HEK293 (cell line): ENCODE results near the gene STX16.

Experiments
- CTCF ChIA-PET: fragments of 350-600 bp; formaldehyde crosslinking; extraction: SDS; loops from one replicate; lab custom pipeline; 2021; ENCODE audit warnings: antibody characterized with exemption; lab: Yijun Ruan, JAX
- POLR2A ChIA-PET: fragments of 300-600 bp; formaldehyde crosslinking; extraction: SDS; loops from one replicate; lab custom pipeline; 2020; ENCODE audit warnings: antibody characterized with exemption, inconsistent platforms; lab: Yijun Ruan, JAX
- H3K27ac ChIP-seq: fragments of 200-500 bp; sonication (Bioruptor generic); 2 replicates; pipeline ENCODE4 v1.5.1; 2014; ENCODE audit warnings: low read depth, low read length, control low read depth, inconsistent platforms; ENCODE audit errors: extremely low read depth
- H3K36me3 ChIP-seq, 2 experiments: fragments of 200-500 bp in 1 of 2; sonication (Bioruptor generic) in 1 of 2; 1 replicate in 1 of 2; 2 replicates in 1 of 2; pipeline ENCODE4 v1.5.1; 2014 to 2017; ENCODE audit warnings: inconsistent platforms in 2 of 2, low read length in 2 of 2; ENCODE audit not compliant: control insufficient read depth in 2 of 2, insufficient read depth in 1 of 2
- H3K4me1 ChIP-seq: fragments of 200-500 bp; sonication (Bioruptor generic); 2 replicates; pipeline ENCODE4 v1.5.1; 2014; ENCODE audit warnings: mild to moderate bottlenecking, low read length, inconsistent platforms; ENCODE audit not compliant: control insufficient read depth, insufficient read depth
- H3K4me3 ChIP-seq: 2 replicates; pipeline ENCODE4 v1.5.1; 2011; ENCODE audit warnings: low read depth, mild to moderate bottlenecking, control low read depth, low read length, moderate library complexity
- H3K9me3 ChIP-seq: fragments of 200-500 bp; sonication (Bioruptor generic); 2 replicates; pipeline ENCODE4 v1.5.1; 2014; ENCODE audit warnings: low read depth, low read length, inconsistent platforms; ENCODE audit not compliant: control insufficient read depth, insufficient read depth
- KLF10 ChIP-seq: fragments of 450-650 bp; IDR thresholded peaks from 2 replicates; pipeline ENCODE4 v1.5.1; 2018; ENCODE audit warnings: missing biosample characterization, mild to moderate bottlenecking, missing genetic modification characterization
- KLF16 ChIP-seq: fragments of 450-650 bp; formaldehyde crosslinking; IDR thresholded peaks from 2 replicates; pipeline ENCODE4 v1.5.1; 2017; ENCODE audit warnings: missing biosample characterization, missing genetic modification characterization
- MZF1 ChIP-seq: fragments of 450-650 bp; formaldehyde crosslinking; IDR thresholded peaks from 2 replicates; pipeline ENCODE4 v1.5.1; 2017; ENCODE audit warnings: missing biosample characterization, missing genetic modification characterization, borderline replicate concordance
- RBAK ChIP-seq: fragments of 450-650 bp; formaldehyde crosslinking; IDR thresholded peaks from 2 replicates; pipeline ENCODE4 v1.5.1; 2016; ENCODE audit warnings: missing biosample characterization, missing genetic modification characterization
- SALL2 ChIP-seq: fragments of 450-650 bp; formaldehyde crosslinking; IDR thresholded peaks from 2 replicates; pipeline ENCODE4 v1.5.0; 2017; ENCODE audit warnings: missing biosample characterization, mild to moderate bottlenecking, missing genetic modification characterization, borderline replicate concordance
- SP2 ChIP-seq: fragments of 450-650 bp; formaldehyde crosslinking; IDR thresholded peaks from 2 replicates; pipeline ENCODE4 v1.5.1; 2016; ENCODE audit warnings: missing biosample characterization, missing genetic modification characterization
- SP3 ChIP-seq: fragments of 450-650 bp; formaldehyde crosslinking; IDR thresholded peaks from 2 replicates; pipeline ENCODE4 v1.5.1; 2016; ENCODE audit warnings: missing biosample characterization, missing genetic modification characterization
- TCF7L2 ChIP-seq: IDR thresholded peaks from 2 replicates; pipeline ENCODE4 v1.6.1; 2011; ENCODE audit warnings: low read depth, mild to moderate bottlenecking, inconsistent platforms, low read length, moderate library complexity, borderline replicate concordance
- ZBTB20 ChIP-seq: fragments of 450-650 bp; formaldehyde crosslinking; IDR thresholded peaks from 2 replicates; pipeline ENCODE4 v1.5.1; 2016; ENCODE audit warnings: missing biosample characterization, missing genetic modification characterization
- ZBTB48 ChIP-seq: fragments of 450-650 bp; formaldehyde crosslinking; IDR thresholded peaks from 2 replicates; pipeline ENCODE4 v1.5.1; 2016; ENCODE audit warnings: missing biosample characterization, missing genetic modification characterization
- ZNF112 ChIP-seq: fragments of 450-650 bp; formaldehyde crosslinking; IDR thresholded peaks from 2 replicates; pipeline ENCODE4 v1.5.0; 2017; ENCODE audit warnings: missing biosample characterization, missing genetic modification characterization
- ZNF121 ChIP-seq: fragments of 450-650 bp; formaldehyde crosslinking; IDR thresholded peaks from 2 replicates; pipeline ENCODE4 v1.5.1; 2016; ENCODE audit warnings: missing biosample characterization, missing genetic modification characterization
- ZNF155 ChIP-seq: fragments of 450-650 bp; formaldehyde crosslinking; IDR thresholded peaks from 2 replicates; pipeline ENCODE4 v1.5.1; 2016; ENCODE audit warnings: missing biosample characterization, missing genetic modification characterization
- ZNF16 ChIP-seq: fragments of 450-650 bp; formaldehyde crosslinking; IDR thresholded peaks from 2 replicates; pipeline ENCODE4 v1.5.1; 2016; ENCODE audit warnings: low read depth, missing biosample characterization, missing genetic modification characterization
- ZNF266 ChIP-seq: fragments of 450-650 bp; formaldehyde crosslinking; IDR thresholded peaks from 2 replicates; pipeline ENCODE4 v1.5.1; 2016; ENCODE audit warnings: missing biosample characterization, missing genetic modification characterization, low read depth
- ZNF292 ChIP-seq: fragments of 450-650 bp; formaldehyde crosslinking; IDR thresholded peaks from 2 replicates; pipeline ENCODE4 v1.5.1; 2016; ENCODE audit warnings: low read depth, missing biosample characterization, missing genetic modification characterization, borderline replicate concordance
- ZNF302 ChIP-seq: fragments of 450-650 bp; formaldehyde crosslinking; IDR thresholded peaks from 2 replicates; pipeline ENCODE4 v1.5.1; 2016; ENCODE audit warnings: missing biosample characterization, missing genetic modification characterization, low read depth
- ZNF473 ChIP-seq: fragments of 450-650 bp; formaldehyde crosslinking; IDR thresholded peaks from 2 replicates; pipeline ENCODE4 v1.5.1; 2017; ENCODE audit warnings: missing biosample characterization, missing genetic modification characterization
- ZNF571 ChIP-seq: fragments of 450-650 bp; formaldehyde crosslinking; IDR thresholded peaks from 2 replicates; pipeline ENCODE4 v1.5.0; 2017; ENCODE audit warnings: missing biosample characterization, missing genetic modification characterization
- ZNF623 ChIP-seq: fragments of 450-650 bp; formaldehyde crosslinking; IDR thresholded peaks from 2 replicates; pipeline ENCODE4 v1.5.1; 2016; ENCODE audit warnings: missing biosample characterization, missing genetic modification characterization
- ZNF660 ChIP-seq: fragments of 450-650 bp; IDR thresholded peaks from 2 replicates; pipeline ENCODE4 v1.5.1; 2018; ENCODE audit warnings: missing biosample characterization, mild to moderate bottlenecking, missing genetic modification characterization
- ZNF785 ChIP-seq: fragments of 450-650 bp; formaldehyde crosslinking; IDR thresholded peaks from 2 replicates; pipeline ENCODE4 v1.5.1; 2016; ENCODE audit warnings: missing biosample characterization, missing genetic modification characterization
- ZSCAN23 ChIP-seq: fragments of 450-650 bp; formaldehyde crosslinking; IDR thresholded peaks from 2 replicates; pipeline ENCODE4 v1.5.1; 2016; ENCODE audit warnings: missing biosample characterization, missing genetic modification characterization
- TF ChIP-seq, protein P1 (sequence below): fragments of 450-650 bp; formaldehyde crosslinking; IDR thresholded peaks from 2 replicates; pipeline ENCODE4 v1.5.1; 2016; ENCODE audit warnings: missing biosample characterization, missing genetic modification characterization
- TF ChIP-seq, protein P2 (sequence below): fragments of 450-650 bp; formaldehyde crosslinking; IDR thresholded peaks from 2 replicates; pipeline ENCODE4 v1.5.1; 2017; ENCODE audit warnings: missing biosample characterization, missing genetic modification characterization
- TF ChIP-seq, protein P3 (sequence below): fragments of 450-650 bp; formaldehyde crosslinking; IDR thresholded peaks from 2 replicates; pipeline ENCODE4 v1.5.1; 2016; ENCODE audit warnings: missing biosample characterization, missing genetic modification characterization

STX16 gene

DNA sequence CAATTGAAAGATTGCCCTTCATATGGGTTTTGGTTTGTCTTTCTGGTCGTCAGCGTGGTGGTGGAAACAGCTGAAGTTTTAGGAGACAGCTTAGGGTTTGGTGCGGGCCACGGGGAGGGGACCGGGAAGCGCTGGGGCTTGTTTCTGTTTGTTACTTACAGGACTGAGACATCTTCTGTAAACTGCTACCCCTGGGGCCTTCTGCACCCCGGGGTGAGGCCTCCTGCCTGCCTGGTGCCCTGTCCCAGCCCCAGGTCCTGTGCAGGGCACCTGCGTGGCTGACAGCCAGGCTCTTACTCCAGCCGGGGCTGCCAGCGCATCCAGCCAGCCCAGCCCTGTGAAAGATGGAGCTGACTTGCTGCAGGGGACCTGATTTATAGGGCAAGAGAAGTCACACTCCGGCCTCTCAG is 64.3 kb downstream of the STX16 start:
- ChIA-PET CTCF (no interaction called here), POLR2A (no interaction called here)
- no peak overlapping the region for H3K27ac ChIP-seq
- no peak for TF ChIP-seq ZNF623 (tag by site-specific recombination)
- TF ChIP-seq ZNF473 (tag by site-specific recombination), result no peak
- TF ChIP-seq SP3 (tag by site-specific recombination), result no peak
- TF ChIP-seq, protein P1, sequence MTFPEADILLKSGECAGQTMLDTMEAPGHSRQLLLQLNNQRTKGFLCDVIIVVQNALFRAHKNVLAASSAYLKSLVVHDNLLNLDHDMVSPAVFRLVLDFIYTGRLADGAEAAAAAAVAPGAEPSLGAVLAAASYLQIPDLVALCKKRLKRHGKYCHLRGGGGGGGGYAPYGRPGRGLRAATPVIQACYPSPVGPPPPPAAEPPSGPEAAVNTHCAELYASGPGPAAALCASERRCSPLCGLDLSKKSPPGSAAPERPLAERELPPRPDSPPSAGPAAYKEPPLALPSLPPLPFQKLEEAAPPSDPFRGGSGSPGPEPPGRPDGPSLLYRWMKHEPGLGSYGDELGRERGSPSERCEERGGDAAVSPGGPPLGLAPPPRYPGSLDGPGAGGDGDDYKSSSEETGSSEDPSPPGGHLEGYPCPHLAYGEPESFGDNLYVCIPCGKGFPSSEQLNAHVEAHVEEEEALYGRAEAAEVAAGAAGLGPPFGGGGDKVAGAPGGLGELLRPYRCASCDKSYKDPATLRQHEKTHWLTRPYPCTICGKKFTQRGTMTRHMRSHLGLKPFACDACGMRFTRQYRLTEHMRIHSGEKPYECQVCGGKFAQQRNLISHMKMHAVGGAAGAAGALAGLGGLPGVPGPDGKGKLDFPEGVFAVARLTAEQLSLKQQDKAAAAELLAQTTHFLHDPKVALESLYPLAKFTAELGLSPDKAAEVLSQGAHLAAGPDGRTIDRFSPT (tag by site-specific recombination), result no peak
- no peak for TF ChIP-seq ZNF571 (tag by site-specific recombination)
- 0 out of 2 replicates have a peak, but pooled peaks have one; percentile 14 for TF ChIP-seq ZNF266 (tag by site-specific recombination)
- H3K4me1 ChIP-seq, result no peaks in the 10 kb centered on the region
- no peak overlapping the region for H3K4me3 ChIP-seq
- H3K9me3 ChIP-seq, result no peaks in the 10 kb centered on the region
- H3K36me3 ChIP-seq, result no peaks in the 10 kb centered on the region

DNA sequence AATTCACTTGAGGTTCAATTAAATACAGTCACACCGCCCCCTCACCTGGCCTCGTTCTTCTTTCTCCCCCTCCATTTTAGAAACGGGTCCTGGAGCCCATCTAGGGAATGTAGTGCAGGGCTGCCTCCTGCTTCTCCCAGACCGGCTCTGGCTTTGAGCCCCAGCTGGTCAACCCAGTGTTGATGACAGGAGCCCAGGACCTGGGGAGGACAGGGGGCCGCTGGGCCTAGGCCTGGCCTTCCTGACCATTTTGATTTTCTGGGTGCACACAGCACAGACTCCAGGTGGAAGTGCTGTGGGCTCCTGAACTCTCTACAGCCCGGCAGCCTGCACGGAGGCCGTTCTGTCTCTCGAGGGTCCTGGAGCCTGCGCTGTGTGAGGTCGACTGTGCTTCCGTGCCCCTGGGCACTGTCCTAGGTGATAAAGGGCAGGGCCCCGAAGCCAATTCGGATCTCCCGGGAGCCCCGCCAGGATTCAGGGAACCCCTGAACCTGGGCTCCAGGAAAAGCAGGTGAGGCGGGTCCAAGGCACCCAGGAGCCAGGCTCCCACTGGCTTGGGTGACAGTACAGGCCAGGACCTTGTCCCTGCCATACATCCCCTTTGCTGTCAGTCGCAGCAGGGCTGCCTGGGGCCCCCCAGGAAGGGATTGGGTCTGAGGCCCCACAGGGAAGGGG is 64.9 kb downstream of the STX16 start:
- no peaks in the 10 kb centered on the region for H3K9me3 ChIP-seq
- H3K27ac ChIP-seq, result no peak overlapping the region
- no peak for TF ChIP-seq ZNF660
- TF ChIP-seq ZNF16 (tag by site-specific recombination), result no peak
- TF ChIP-seq SALL2 (tag by site-specific recombination), result no peak
- no peaks in the 10 kb centered on the region for H3K36me3 ChIP-seq
- no peaks in the 10 kb centered on the region for H3K4me1 ChIP-seq
- ChIA-PET POLR2A (no interaction called here), CTCF (no interaction called here)
- no peak overlapping the region for H3K4me3 ChIP-seq

DNA sequence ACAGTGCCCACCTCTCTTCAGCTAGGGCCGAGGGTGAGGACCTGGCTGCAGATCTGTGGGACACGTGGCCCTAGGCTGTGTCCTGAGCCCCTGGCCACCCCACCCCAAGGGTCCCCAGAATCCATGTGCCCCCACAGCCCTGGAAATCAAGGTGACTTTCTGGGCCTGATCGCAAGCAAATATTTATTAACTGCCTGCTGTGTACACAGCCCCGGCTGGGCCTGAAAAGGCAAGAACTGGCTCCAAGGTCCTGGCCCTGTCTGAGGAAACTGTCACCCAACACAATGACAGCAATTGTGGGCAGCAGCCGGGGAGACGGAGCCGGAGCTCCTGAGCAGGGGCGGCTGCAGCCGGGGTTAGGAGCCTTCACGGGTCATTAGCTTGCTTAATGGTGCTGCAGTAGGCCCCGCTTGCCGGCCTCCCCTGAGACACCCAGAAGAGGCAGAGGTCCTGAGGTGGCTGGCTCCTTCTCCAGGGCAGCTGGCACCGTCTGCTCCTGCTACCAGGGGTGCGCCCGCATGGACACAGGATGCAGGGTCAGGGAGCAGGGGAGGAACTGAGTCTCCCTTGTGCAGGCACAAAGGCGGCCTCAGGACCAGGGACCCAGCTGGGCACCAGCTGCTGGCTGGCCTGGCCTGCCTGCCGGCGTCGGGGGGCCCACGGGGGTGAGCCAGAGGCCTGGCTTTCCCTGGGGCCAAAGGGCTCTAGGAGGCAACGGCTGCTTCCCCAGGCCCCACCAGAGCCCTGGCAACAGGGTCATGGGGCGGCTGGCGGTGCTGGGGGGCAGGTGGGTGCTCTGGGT is 65.6 kb downstream of the STX16 start:
- no peak for TF ChIP-seq ZNF155 (tag by site-specific recombination)
- no peak for TF ChIP-seq MZF1 (tag by site-specific recombination)
- no peak for TF ChIP-seq ZNF121
- no peak for TF ChIP-seq RBAK (tag by site-specific recombination)
- TF ChIP-seq KLF16 (tag by site-specific recombination), result no peak
- no peak for TF ChIP-seq SP2
- TF ChIP-seq, protein P2, sequence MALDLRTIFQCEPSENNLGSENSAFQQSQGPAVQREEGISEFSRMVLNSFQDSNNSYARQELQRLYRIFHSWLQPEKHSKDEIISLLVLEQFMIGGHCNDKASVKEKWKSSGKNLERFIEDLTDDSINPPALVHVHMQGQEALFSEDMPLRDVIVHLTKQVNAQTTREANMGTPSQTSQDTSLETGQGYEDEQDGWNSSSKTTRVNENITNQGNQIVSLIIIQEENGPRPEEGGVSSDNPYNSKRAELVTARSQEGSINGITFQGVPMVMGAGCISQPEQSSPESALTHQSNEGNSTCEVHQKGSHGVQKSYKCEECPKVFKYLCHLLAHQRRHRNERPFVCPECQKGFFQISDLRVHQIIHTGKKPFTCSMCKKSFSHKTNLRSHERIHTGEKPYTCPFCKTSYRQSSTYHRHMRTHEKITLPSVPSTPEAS (tag by site-specific recombination), result no peak
- TF ChIP-seq ZBTB48 (tag by site-specific recombination), result no peak
- no peak for TF ChIP-seq ZNF112 (tag by site-specific recombination)
- TF ChIP-seq TCF7L2, result no peak
- no peak for TF ChIP-seq SP3 (tag by site-specific recombination)
- TF ChIP-seq ZNF292 (tag by site-specific recombination), result no peak
- no peak for TF ChIP-seq ZNF302 (tag by site-specific recombination)
- TF ChIP-seq, protein P3, sequence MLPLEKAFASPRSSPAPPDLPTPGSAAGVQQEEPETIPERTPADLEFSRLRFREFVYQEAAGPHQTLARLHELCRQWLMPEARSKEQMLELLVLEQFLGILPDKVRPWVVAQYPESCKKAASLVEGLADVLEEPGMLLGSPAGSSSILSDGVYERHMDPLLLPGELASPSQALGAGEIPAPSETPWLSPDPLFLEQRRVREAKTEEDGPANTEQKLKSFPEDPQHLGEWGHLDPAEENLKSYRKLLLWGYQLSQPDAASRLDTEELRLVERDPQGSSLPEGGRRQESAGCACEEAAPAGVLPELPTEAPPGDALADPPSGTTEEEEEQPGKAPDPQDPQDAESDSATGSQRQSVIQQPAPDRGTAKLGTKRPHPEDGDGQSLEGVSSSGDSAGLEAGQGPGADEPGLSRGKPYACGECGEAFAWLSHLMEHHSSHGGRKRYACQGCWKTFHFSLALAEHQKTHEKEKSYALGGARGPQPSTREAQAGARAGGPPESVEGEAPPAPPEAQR (tag by site-specific recombination), result no peak
- no peak for TF ChIP-seq ZNF623 (tag by site-specific recombination)
- no peak for TF ChIP-seq KLF10 (tag by site-specific recombination)
- no peak for TF ChIP-seq ZSCAN23
- no peak for TF ChIP-seq ZBTB20 (tag by site-specific recombination)
- no peak for TF ChIP-seq ZNF785
- CTCF ChIA-PET, result interaction anchor here (0.6 kb wide), 1 partner anchor 334 kb away, joined by 3 read pairs; no protein-coding TSS in a partner anchor
- no peak overlapping the region for H3K27ac ChIP-seq
- no peak overlapping the region for H3K4me3 ChIP-seq
- H3K36me3 ChIP-seq, result no peaks in the 10 kb centered on the region
- H3K9me3 ChIP-seq, result no peaks in the 10 kb centered on the region
- POLR2A ChIA-PET, result no interaction called here
- H3K4me1 ChIP-seq, result no peaks in the 10 kb centered on the region
